Measurements from ENCODE around the gene ZNF185. TPM values are rescaled to one million over a fixed set of nuclear protein-coding genes. Genes with fewer than 3 reads are reported as not detected.

ZNF185 gene
- total RNA-seq (2014; rRNA removed; shearing (Covaris generic)), result 0.26 and 0.28 TPM in 2 replicates

DNA sequence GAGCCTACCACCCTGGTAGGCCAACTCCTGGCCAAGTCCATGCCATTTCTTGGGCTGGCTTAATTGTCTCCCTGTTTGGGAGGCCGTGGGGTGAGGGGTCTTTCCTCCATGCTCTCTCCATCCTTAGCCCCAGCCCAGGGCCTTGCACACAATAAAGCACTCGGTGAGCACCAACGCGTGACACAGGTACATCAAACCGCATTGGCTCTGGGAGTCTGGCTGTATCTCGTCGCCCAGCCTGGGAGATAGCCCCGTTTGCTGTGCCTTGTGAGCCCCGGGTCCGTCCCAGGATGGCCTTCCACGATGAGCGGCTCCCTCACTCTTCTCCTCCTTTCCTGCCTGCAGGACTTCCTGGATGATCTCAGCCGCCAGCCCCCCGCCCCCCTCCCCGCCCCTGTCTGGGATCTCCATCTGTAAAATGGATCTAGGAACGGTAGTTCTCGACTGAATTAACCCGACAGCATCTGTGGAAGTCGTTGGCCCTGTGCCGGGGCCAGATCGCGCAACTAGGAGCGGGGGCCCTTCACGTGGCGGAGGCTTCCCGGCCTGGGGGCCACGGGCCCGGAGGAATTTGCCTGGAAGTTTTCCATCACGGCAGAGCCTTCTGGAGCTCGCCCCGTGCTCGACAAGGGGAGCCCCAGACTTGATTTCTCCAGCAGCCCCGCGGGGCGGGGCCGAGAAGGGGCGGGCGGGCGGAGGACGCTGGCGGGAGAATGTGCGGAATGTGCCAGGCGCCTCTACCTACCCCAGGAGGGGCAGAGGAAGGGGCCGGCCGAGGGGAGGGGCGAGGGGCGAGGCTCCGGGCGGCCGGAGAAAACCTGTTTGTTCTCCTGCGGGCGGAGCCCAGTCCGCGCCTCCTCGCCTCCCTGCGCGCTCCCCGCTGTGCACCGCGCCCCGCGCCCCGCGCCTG, at the start of gene ZNF185:
Gene ZNF185, plus strand, starts transcription at position 846 of the 910 bp plus-strand sequence. CDS start 16,423 bp downstream, outside the sequence.
- no peak for DNase-seq
- H3K4me3 ChIP-seq, result no peak within 1 kb of the TSS
- H3K27ac ChIP-seq, result no peak within 1 kb of the TSS
- H3K9me3 ChIP-seq (replicated peaks), result no peaks in the 10 kb centered on the region
- H3K4me1 ChIP-seq, result no peaks in the 10 kb centered on the region
- H3K36me3 ChIP-seq, result no peaks in the 10 kb centered on the region
- no peaks in the 10 kb centered on the region for H3K27me3 ChIP-seq

DNA sequence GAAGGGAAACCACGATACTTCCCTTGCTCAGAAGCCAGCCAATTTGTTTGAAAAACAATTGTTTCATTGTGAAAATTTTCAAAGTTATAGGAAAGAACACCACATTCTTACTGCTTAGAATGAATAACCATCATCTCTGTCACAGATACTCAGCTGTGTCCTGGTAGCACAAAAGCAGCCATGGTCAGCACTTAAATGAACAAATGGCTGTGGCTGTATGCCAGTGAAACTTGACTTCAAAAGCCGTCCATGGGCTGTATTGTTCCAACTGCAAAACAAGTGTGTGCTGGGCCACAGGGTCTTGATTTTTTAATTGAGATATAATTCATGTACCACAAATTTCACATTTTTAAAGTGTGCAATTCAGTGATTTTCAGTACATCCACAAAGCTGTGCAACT, 47.4 kb upstream of the ZNF185 start:
- no peaks in the 10 kb centered on the region for H3K9me3 ChIP-seq (replicated peaks)
- no peaks in the 10 kb centered on the region for H3K27me3 ChIP-seq
- DNase-seq, result no peak
- no peak overlapping the region for H3K27ac ChIP-seq
- no peaks in the 10 kb centered on the region for H3K4me1 ChIP-seq
- H3K36me3 ChIP-seq, result no peaks in the 10 kb centered on the region
- H3K4me3 ChIP-seq, result no peak overlapping the region

DNA sequence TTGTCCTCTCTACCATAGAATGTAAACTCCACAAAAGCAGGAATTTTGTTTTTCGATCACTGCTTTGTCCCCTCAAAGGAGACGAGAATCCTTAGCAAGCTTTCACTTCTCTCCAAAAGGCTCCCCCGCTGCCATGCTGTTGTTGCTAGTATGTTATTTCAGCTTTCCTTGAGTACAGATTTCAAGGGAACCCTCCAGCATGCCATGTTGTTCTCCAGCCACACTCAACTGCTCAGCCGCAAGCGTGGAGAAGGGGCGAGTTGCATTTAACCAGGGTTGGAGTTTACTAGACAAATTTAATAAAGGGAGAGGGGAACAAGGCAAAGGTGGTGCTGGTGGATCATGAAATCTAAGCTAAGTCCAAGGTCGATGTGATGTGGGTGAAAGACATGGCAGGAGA, 43.9 kb upstream of the ZNF185 start:
- Histone ChIP-seq H3K9me3 (replicated peaks) (no peaks in the 10 kb centered on the region), H3K4me3 (no peak overlapping the region), H3K36me3 (no peaks in the 10 kb centered on the region), H3K27ac (no peak overlapping the region), H3K27me3 (no peaks in the 10 kb centered on the region), H3K4me1 (no peaks in the 10 kb centered on the region)
- DNase-seq, result no peak

DNA sequence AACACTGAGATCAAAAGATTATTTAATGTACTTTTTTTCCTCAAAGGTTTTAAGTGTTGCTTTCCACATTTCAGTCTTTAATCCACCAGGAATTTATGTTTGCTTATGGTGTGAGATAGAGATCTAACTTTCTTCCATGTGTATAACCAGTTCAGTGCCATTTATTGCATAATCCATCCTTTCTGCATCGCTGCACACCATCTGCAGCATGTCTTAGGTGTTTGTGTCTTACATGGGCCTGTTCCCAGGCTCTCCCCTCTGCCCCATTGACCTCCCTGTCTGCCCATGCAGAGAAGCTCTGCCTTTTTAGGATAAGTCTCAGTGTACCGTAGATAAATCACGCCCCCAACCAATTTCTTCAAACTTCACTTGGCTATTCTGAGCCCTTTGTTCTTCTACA, 36.8 kb upstream of the ZNF185 start:
- no peaks in the 10 kb centered on the region for H3K27me3 ChIP-seq
- no peak overlapping the region for H3K27ac ChIP-seq
- H3K9me3 ChIP-seq (replicated peaks), result no peaks in the 10 kb centered on the region
- DNase-seq, result no peak
- no peak overlapping the region for H3K4me3 ChIP-seq
- H3K4me1 ChIP-seq, result no peaks in the 10 kb centered on the region
- H3K36me3 ChIP-seq, result no peaks in the 10 kb centered on the region

DNA sequence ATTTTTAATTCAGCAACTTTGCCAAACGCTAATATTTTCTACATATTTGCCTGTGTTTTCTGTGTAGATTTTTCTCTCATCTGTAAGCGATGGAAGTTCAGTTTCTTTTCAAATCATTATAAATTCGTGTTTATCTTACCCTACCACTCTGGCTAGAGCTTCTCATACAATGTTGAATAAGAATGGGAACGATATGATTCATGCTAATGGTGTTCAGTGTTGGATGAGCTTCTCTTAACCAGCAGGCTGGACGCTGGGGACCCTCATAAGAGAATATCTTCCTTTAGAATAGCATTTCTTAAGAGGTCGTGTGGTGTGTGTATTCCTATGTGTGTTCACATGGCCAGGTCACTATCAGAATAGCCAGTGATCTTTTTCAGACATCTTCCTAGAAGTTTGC, 36.0 kb upstream of the ZNF185 start:
- H3K27ac ChIP-seq, result no peak overlapping the region
- H3K4me3 ChIP-seq, result no peak overlapping the region
- H3K9me3 ChIP-seq (replicated peaks), result no peaks in the 10 kb centered on the region
- H3K4me1 ChIP-seq, result no peaks in the 10 kb centered on the region
- DNase-seq, result no peak
- H3K27me3 ChIP-seq, result no peaks in the 10 kb centered on the region
- no peaks in the 10 kb centered on the region for H3K36me3 ChIP-seq

DNA sequence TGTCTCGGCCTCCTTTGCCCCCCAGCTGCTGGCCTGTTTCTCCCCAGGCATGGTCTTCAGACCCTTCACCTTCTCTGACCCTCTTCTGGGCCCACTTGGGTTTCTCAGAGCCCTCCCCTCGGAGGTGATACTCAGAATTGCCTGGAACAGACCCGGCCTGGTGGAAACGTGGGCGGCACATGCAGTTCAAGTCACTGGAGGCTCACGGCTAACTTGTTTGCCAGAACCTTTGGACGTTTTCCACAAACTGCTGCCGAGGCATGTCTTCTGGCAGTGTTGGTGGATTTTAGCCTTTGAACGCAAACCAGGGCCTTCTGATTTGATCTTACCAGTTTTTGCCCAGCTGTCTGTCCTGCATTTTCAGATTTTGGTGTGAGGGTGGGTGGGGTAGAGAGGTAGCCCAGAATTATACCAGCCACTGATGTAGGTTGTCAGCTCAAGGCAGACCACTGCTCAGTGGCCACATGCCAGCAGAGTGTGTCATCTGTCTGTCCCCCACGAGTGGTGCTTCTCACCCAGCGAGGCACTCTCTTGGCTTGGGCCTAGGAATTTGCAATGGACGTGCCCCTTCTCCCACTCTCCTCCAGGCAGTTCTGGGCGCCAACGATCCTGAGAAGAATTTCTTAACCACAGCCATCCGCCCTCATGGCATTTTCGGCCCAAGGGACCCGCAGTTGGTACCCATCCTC, 32.5 kb upstream of the ZNF185 start:
- H3K36me3 ChIP-seq, result no peaks in the 10 kb centered on the region
- no peaks in the 10 kb centered on the region for H3K4me1 ChIP-seq

DNA sequence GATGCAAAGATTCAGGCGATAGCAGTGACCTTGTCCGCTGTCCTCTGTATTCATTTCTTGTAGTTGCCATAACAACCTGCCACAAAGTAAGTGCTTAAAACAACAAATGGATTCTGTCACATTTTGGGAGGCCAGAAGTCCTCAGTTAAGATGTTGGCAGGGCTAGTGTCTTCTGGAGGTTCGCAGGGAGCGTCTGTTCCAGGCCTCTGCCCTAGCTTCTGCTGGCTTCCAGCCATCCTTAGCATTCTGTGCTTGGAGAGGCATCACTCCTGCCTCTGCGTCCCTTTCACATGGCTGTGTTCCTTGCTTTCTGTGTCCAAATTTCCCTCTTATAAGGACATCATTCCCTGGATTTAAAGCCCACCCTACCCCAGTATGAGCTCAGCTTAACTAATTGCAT, 31.5 kb upstream of the ZNF185 start:
- Histone ChIP-seq H3K4me3 (no peak overlapping the region), H3K27me3 (no peaks in the 10 kb centered on the region), H3K36me3 (no peaks in the 10 kb centered on the region), H3K9me3 (replicated peaks) (no peaks in the 10 kb centered on the region), H3K27ac (no peak overlapping the region), H3K4me1 (no peaks in the 10 kb centered on the region)
- DNase-seq, result no peak

More for the DNA sequence above, 32.5 kb upstream of the ZNF185 start:
- H3K27ac ChIP-seq, result no peak overlapping the region
- DNase-seq, result no peak
- H3K9me3 ChIP-seq (replicated peaks), result no peaks in the 10 kb centered on the region
- H3K4me3 ChIP-seq, result no peak overlapping the region
- H3K27me3 ChIP-seq, result no peaks in the 10 kb centered on the region

DNA sequence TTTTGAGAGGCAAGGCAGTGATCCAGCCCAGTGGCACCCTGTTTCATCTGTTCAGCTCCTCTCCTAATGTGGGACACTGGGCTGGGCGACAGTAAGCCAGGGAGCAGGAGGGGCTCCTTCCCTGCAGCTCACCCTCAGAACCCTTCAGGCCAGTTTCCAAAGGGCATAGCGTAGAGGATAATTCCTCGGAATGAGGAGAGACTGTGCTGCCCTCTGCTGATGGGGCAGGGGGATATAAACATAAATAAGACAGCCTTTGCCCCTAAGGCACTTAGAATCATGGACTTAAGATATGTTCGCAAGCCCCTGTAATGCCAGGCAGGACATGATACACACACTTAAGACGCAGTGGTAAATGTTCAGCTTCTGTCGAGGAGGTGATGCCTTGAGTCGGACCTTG, 27.9 kb upstream of the ZNF185 start:
- no peak overlapping the region for H3K27ac ChIP-seq
- no peak for DNase-seq
- no peak overlapping the region for H3K4me3 ChIP-seq
- no peaks in the 10 kb centered on the region for H3K4me1 ChIP-seq
- no peaks in the 10 kb centered on the region for H3K9me3 ChIP-seq (replicated peaks)
- no peaks in the 10 kb centered on the region for H3K27me3 ChIP-seq
- no peaks in the 10 kb centered on the region for H3K36me3 ChIP-seq

DNA sequence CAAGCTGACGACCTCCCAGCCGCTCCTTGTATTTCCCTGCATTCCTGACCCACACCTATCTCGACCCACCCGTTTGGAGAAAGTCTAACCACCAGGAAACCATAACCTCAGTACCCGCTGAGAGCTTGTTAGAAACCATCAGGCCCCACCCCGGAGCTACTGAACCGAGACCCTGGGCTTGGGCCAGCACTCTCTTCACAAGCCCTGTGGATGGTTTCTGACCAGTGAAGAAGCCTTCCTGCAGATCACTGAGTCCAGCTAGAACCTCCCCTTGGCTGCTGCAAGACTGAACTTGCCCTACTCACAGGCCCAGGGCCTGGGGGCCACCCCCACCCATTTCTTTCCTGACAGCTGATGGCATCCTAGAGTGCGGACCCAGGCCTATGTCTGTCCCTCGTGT, 26.6 kb upstream of the ZNF185 start:
- Histone ChIP-seq H3K9me3 (replicated peaks) (no peaks in the 10 kb centered on the region), H3K27me3 (no peaks in the 10 kb centered on the region)

DNA sequence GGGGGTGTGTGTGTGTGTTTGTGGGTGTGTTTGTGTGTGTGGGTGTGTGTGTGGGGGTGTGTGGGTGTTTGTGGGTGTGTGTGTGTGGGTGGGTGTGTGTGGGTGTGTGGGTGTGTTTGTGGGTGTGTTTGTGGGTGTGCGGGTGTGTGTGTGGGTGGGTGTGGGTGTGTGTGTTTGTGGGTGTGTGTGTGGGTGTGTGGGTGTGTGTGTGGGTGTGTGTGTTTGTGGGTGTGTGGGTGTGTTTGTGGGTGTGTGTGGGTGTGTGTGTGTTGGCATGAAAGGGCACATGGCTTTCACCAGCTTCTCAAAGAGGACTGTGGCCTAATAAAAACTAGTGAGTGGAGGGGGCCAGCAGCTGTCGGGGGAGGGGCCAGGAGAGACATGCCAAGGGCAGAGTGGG, 25.3 kb upstream of the ZNF185 start:
- no peaks in the 10 kb centered on the region for H3K9me3 ChIP-seq (replicated peaks)
- H3K4me1 ChIP-seq, result no peaks in the 10 kb centered on the region
- no peak overlapping the region for H3K4me3 ChIP-seq
- H3K27me3 ChIP-seq, result no peaks in the 10 kb centered on the region
- H3K36me3 ChIP-seq, result no peaks in the 10 kb centered on the region
- no peak for DNase-seq
- H3K27ac ChIP-seq, result no peak overlapping the region

More for the DNA sequence above, 26.6 kb upstream of the ZNF185 start:
- Histone ChIP-seq H3K4me1 (no peaks in the 10 kb centered on the region), H3K4me3 (no peak overlapping the region), H3K27ac (no peak overlapping the region), H3K36me3 (no peaks in the 10 kb centered on the region)
- no peak for DNase-seq

DNA sequence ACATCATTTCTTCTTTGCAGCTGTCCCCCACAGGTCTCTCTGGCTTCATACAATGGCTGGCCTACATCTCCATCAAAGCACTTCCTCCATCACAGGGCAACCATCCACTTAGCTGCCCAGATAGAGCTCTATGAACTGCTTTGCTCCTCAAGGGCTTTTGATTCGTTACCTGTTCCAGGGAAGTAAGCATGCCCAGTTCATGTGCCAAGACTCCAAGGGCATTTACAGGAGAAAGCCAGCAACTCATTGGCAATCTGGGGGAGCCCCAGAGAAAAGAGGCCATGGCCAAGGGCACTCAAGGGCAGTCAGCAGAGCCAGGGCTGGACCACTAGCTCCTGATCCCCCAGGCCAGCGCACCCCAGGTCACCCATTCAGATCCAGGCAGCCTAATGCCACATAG, 24.5 kb upstream of the ZNF185 start:
- H3K9me3 ChIP-seq (replicated peaks), result no peaks in the 10 kb centered on the region
- no peaks in the 10 kb centered on the region for H3K36me3 ChIP-seq
- DNase-seq, result no peak

DNA sequence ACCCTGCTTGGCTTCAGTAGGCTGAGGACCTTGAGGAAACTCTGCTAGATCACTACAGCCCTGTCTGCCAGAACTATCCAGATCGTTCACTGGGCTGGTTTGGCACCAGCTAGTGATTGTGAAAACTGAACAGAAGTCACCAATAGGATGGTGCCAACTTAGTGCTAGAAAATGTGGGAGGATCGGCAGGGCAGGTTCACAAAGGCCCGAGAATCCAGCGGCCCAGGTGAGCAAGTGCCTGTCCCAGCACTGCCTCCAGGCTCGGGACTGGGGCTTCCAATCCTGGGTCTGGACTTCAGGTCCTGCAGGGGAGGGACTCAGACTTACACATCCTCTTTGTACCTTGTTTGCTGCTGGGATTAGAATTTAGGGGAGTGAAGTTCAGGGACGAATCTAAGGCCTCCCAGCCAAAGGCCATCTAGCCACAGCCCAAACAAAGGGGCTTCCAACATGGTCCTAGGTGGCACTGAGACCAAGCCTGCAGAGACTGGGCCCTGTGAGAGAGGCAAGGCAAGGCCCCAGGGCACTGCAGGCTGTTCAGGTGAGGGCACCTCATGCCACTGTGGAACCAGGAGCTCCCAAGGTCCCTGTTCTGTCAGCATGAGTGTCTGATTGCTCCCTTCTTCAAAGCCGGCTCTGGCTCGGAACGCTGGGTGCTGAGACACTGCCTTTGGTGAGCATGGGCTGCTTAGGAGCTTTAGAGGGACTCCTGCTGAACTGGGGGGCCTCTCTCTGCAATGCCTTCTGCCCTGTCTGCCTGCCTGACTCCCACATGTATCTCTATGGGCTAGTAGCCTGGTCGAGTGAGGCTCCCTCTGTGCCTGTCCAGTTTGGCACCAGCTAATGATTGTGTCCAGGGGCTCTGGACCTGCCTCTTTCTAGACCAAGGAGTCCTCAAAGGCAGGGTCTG, 20.7 kb upstream of the ZNF185 start:
- no peaks in the 10 kb centered on the region for H3K9me3 ChIP-seq (replicated peaks)
- no peaks in the 10 kb centered on the region for H3K27me3 ChIP-seq
- H3K27ac ChIP-seq, result no peak overlapping the region
- no peak for DNase-seq
- H3K4me3 ChIP-seq, result no peak overlapping the region
- H3K36me3 ChIP-seq, result no peaks in the 10 kb centered on the region
- H3K4me1 ChIP-seq, result no peaks in the 10 kb centered on the region

More for the DNA sequence above, 24.5 kb upstream of the ZNF185 start:
- Histone ChIP-seq H3K4me1 (no peaks in the 10 kb centered on the region), H3K4me3 (no peak overlapping the region), H3K27me3 (no peaks in the 10 kb centered on the region), H3K27ac (no peak overlapping the region)

DNA sequence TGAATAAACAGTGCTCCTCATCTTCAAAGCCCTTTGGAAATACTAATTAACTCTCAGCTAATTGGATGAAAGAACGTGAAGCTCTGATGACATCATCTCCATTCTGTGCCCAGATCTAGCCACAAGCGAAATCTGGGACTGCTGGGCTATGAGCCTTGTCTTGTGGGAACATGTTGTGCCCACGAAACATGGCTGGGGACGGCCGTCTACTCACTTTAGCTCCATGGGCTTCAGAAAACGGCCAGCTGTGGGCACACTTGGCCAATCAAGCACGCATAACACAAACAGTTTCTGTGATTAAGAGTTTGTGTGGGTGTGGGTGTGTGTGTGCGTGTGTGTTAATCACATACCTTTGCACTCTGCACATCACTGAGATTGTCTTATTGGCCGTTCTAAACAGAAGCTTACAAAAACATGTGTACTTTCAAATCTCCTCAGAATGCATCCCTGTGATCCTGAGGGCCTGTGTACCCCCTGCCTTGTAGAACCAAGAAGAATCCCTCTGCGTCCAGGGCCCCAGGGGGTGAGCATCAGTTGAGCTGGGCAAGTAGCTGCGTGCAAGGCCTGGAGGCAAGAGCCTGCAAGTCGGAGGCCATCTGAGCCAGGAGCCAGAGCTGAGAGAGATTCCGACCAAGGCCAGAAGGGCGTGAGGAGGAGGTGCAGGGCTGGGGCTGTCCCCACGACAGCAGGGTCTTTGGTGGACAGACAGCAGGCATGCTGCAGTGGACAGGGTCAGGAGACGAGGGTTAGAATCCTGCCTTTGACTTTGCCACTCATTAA, 18.7 kb upstream of the ZNF185 start:
- H3K4me1 ChIP-seq, result no peaks in the 10 kb centered on the region
- H3K9me3 ChIP-seq (replicated peaks), result no peaks in the 10 kb centered on the region
- H3K27ac ChIP-seq, result no peak overlapping the region
- no peak for DNase-seq
- H3K27me3 ChIP-seq, result no peaks in the 10 kb centered on the region
- H3K4me3 ChIP-seq, result no peak overlapping the region
- H3K36me3 ChIP-seq, result no peaks in the 10 kb centered on the region

DNA sequence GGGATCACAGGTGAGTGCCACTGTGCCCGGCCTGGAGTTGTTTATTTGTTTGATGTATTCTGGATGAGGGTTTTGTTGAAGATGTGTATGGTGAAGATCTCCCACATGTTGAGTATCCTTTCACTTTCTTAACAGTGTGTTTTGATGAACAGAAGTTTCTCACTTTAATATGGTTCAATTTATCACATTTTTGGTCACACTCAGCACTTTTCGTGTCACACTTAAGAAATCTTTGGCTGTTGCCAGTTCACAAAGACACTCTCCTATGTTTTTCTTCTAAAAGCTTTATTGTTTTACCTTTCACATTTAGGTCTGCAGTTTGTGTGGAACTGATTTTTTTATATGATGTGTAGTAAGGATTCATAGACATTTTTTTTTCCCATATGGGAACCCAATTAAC, 16.6 kb upstream of the ZNF185 start:
- DNase-seq, result no peak
- Histone ChIP-seq H3K27me3 (no peaks in the 10 kb centered on the region), H3K4me1 (no peaks in the 10 kb centered on the region)

More for the DNA sequence above, 16.6 kb upstream of the ZNF185 start:
- Histone ChIP-seq H3K4me3 (no peak overlapping the region), H3K9me3 (replicated peaks) (no peaks in the 10 kb centered on the region), H3K36me3 (no peaks in the 10 kb centered on the region), H3K27ac (no peak overlapping the region)
